ENCODE measurements around the gene NCAPD3. TPM values are rescaled to one million over a fixed set of nuclear protein-coding genes. Genes with fewer than 3 reads are reported as not detected.
A peak's percentile ranks its signal among the peaks of the same experiment; 100 is the strongest.

Gene NCAPD3
- total and polyA plus RNA-seq, 4 experiments from 2014 or later: 14.3 to 41.8 (median 27.3) TPM

- H3K4me3 ChIP-seq (ENCODE audit: low read length in 2 of 2): no peak overlapping the region
- no peak for DNase-seq
- peaks cover 0 to 2% (median 0%) of the 10 kb centered on the region in 8 donors for H3K9me3 Mint-ChIP-seq
- H3K9me3 ChIP-seq (ENCODE audit: control insufficient read depth in 1 of 2, low read length in 2 of 2): no peaks in the 10 kb centered on the region
- peaks cover 3 to 10% of the 10 kb centered on the region in 2 donors for H3K36me3 Mint-ChIP-seq
- POLR2A ChIA-PET (ENCODE audit: partially characterized antibody): no interaction called here
- CTCF ChIA-PET (ENCODE audit: partially characterized antibody): interaction anchor here (1.0 to 3.1 kb wide), 5 partner anchors 9 to 216 kb away, joined by 3 to 43 read pairs (median 6); no protein-coding TSS in a partner anchor
- H3K4me1 Mint-ChIP-seq: peaks cover 0 to 8% (median 5%) of the 10 kb centered on the region in 4 donors
- H3K27ac Mint-ChIP-seq: peak overlapping the region in 1 of 7 donors; percentile 4
- H3K36me3 ChIP-seq (ENCODE audit: insufficient read depth, low read length): no peaks in the 10 kb centered on the region
- H3K4me1 ChIP-seq (ENCODE audit: insufficient read depth, low read length): no peaks in the 10 kb centered on the region
- intact Hi-C loops (cut with micrococcal nuclease): no loop called here
- no peaks in the 10 kb centered on the region for H3K27me3 Mint-ChIP-seq
- H3K27me3 ChIP-seq (ENCODE audit: insufficient read depth, low read length): no peaks in the 10 kb centered on the region
- H3K4me3 Mint-ChIP-seq: no peak overlapping the region
- no peak overlapping the region for H3K27ac ChIP-seq (ENCODE audit: low read depth, low read length)
Observed at GRCh38 chr11:134140961-134141490, 82.7 kb downstream of the NCAPD3 start.

- DNase-seq: peak; percentile 46 to 52 (median 50)
- ChIA-PET CTCF (ENCODE audit: partially characterized antibody) (interaction anchor here (0.7 to 3.1 kb wide), 10 partner anchors 10 to 216 kb away, joined by 3 to 43 read pairs (median 6); no protein-coding TSS in a partner anchor), POLR2A (ENCODE audit: partially characterized antibody) (interaction anchor here (1.2 kb wide), 1 partner anchor 211 kb away, joined by 3 read pairs; no protein-coding TSS in a partner anchor)
- Histone ChIP-seq H3K4me1 (ENCODE audit: insufficient read depth, low read length) (no peaks in the 10 kb centered on the region), H3K27me3 (ENCODE audit: insufficient read depth, low read length) (no peaks in the 10 kb centered on the region), H3K4me3 (ENCODE audit: low read length in 2 of 2) (no peak overlapping the region), H3K36me3 (ENCODE audit: insufficient read depth, low read length) (no peaks in the 10 kb centered on the region), H3K9me3 (ENCODE audit: control insufficient read depth in 1 of 2, low read length in 2 of 2) (no peaks in the 10 kb centered on the region), H3K27ac (ENCODE audit: low read depth, low read length) (no peak overlapping the region)
- Mint-ChIP-seq H3K9me3 (peaks cover 0 to 2% (median 0%) of the 10 kb centered on the region in 8 donors), H3K36me3 (peaks cover 3 to 4% of the 10 kb centered on the region in 2 donors), H3K27ac (no peak overlapping the region), H3K4me1 (peaks cover 0 to 8% (median 5%) of the 10 kb centered on the region in 4 donors), H3K4me3 (no peak overlapping the region), H3K27me3 (no peaks in the 10 kb centered on the region)
- intact Hi-C loops (cut with micrococcal nuclease): loop anchor here (1.0 kb wide), 2 partner anchors 90 to 195 kb away; no protein-coding TSS in a partner anchor
Observed at GRCh38 chr11:134139873-134140331, 83.9 kb downstream of the NCAPD3 start.

DNA sequence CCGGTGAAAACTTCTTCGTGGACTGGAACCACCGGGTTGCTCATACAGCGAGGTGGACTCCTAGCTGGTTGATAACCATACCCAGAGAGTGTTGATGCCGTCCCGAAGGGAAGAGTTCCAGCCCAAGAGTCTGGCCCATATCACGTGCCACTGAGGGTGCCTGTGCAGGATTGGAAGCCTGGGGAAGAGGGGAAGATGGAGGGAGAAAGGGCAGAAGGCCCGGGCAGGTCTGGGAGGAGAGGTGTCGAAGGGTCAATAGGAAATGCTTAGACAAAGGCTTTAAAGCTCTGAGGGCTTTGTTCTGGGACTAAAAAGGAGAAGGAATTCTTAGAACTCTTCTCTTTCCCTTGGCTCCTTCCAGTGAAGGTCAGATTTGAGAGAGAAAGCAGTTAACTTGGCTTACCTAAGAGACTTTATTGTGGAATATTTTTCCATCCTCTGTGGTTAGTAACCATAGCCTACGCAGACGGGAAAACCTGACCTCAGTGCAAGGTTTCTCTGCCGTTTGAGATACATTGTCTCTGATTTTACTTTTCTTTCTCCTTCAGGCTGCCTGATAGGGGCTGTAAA lies 84.4 kb downstream of the NCAPD3 start:
- Mint-ChIP-seq H3K4me3 (no peak overlapping the region), H3K4me1 (peaks cover 0 to 8% (median 5%) of the 10 kb centered on the region in 4 donors), H3K9me3 (peaks cover 0 to 3% (median 0%) of the 10 kb centered on the region in 8 donors), H3K27ac (peak overlapping the region in 2 of 7 donors; percentile 52 to 75), H3K27me3 (no peaks in the 10 kb centered on the region), H3K36me3 (peaks cover 3% of the 10 kb centered on the region in 2 donors)
- H3K9me3 ChIP-seq (ENCODE audit: control insufficient read depth in 1 of 2, low read length in 2 of 2): no peaks in the 10 kb centered on the region
- POLR2A ChIA-PET (ENCODE audit: partially characterized antibody): interaction anchor here (1.2 kb wide), 1 partner anchor 211 kb away, joined by 3 read pairs; no protein-coding TSS in a partner anchor
- H3K27me3 ChIP-seq (ENCODE audit: insufficient read depth, low read length): no peaks in the 10 kb centered on the region
- no peak overlapping the region for H3K27ac ChIP-seq (ENCODE audit: low read depth, low read length)
- H3K4me1 ChIP-seq (ENCODE audit: insufficient read depth, low read length): no peaks in the 10 kb centered on the region
- no peak overlapping the region for H3K4me3 ChIP-seq (ENCODE audit: low read length in 2 of 2)
- CTCF ChIA-PET (ENCODE audit: partially characterized antibody): interaction anchor here (0.9 to 3.1 kb wide), 14 partner anchors 9 to 232 kb away, joined by 3 to 43 read pairs (median 4); no protein-coding TSS in a partner anchor
- DNase-seq: no peak
- intact Hi-C loops (cut with micrococcal nuclease): loop anchor here (1.0 kb wide), 2 partner anchors 89 to 194 kb away; no protein-coding TSS in a partner anchor
- H3K36me3 ChIP-seq (ENCODE audit: insufficient read depth, low read length): no peaks in the 10 kb centered on the region

- Histone ChIP-seq H3K27ac (ENCODE audit: low read depth, low read length) (no peak overlapping the region), H3K4me1 (ENCODE audit: insufficient read depth, low read length) (no peaks in the 10 kb centered on the region), H3K9me3 (ENCODE audit: control insufficient read depth in 1 of 2, low read length in 2 of 2) (no peaks in the 10 kb centered on the region), H3K36me3 (ENCODE audit: insufficient read depth, low read length) (no peaks in the 10 kb centered on the region), H3K4me3 (ENCODE audit: low read length in 2 of 2) (no peak overlapping the region), H3K27me3 (ENCODE audit: insufficient read depth, low read length) (no peaks in the 10 kb centered on the region)
- Mint-ChIP-seq H3K9me3 (peaks cover 0 to 10% (median 4%) of the 10 kb centered on the region in 8 donors), H3K4me1 (peaks cover 0 to 8% (median 3%) of the 10 kb centered on the region in 4 donors), H3K27me3 (no peaks in the 10 kb centered on the region), H3K4me3 (no peak overlapping the region), H3K27ac (no peak overlapping the region), H3K36me3 (peaks cover 1 to 3% of the 10 kb centered on the region in 2 donors)
- ChIA-PET CTCF (ENCODE audit: partially characterized antibody) (interaction anchor here (0.9 to 3.1 kb wide), 8 partner anchors 8 to 213 kb away, joined by 3 to 43 read pairs (median 6); no protein-coding TSS in a partner anchor), POLR2A (ENCODE audit: partially characterized antibody) (no interaction called here)
- DNase-seq: no peak
- intact Hi-C loops (cut with micrococcal nuclease): no loop called here
Observed at GRCh38 chr11:134138376-134138775, 85.4 kb downstream of the NCAPD3 start.

DNA sequence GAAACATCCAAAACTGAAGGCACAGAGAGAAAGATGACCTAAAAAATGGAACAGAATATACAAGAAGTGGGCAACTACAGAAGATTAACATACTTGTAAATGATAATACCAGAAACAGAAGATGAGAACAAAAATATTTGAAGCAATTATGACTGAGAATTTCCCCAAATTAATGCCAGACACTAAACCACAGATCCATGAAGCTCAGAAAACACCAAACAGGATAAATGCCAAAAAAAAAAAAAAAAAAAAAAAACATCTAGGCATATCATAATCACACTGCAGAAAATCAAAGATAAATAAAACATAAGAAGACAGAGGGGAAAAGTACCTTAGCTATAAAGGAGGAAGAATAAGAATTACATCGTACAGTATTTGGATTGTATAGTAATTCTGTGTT lies 89.6 kb downstream of the NCAPD3 start:
- intact Hi-C loops (cut with micrococcal nuclease): no loop called here
- no peaks in the 10 kb centered on the region for H3K36me3 ChIP-seq (ENCODE audit: insufficient read depth, low read length)
- DNase-seq: no peak
- no peak overlapping the region for H3K27ac Mint-ChIP-seq
- no peak overlapping the region for H3K4me3 Mint-ChIP-seq
- POLR2A ChIA-PET (ENCODE audit: partially characterized antibody): no interaction called here
- H3K9me3 Mint-ChIP-seq: peaks cover 0 to 43% (median 28%) of the 10 kb centered on the region in 8 donors
- no peaks in the 10 kb centered on the region for H3K27me3 ChIP-seq (ENCODE audit: insufficient read depth, low read length)
- H3K4me1 Mint-ChIP-seq: peaks cover 0 to 2% (median under 1%) of the 10 kb centered on the region in 4 donors
- H3K4me1 ChIP-seq (ENCODE audit: insufficient read depth, low read length): no peaks in the 10 kb centered on the region
- peaks cover 10 to 20% of the 10 kb centered on the region in 2 donors for H3K36me3 Mint-ChIP-seq
- CTCF ChIA-PET (ENCODE audit: partially characterized antibody): interaction anchor here (0.7 to 3.7 kb wide), 2 partner anchors 9 to 83 kb away, joined by 4 to 23 read pairs; no protein-coding TSS in a partner anchor
- H3K9me3 ChIP-seq (ENCODE audit: control insufficient read depth in 1 of 2, low read length in 2 of 2): peaks cover 0 to 8% of the 10 kb centered on the region in 2 donors
- no peaks in the 10 kb centered on the region for H3K27me3 Mint-ChIP-seq
- H3K27ac ChIP-seq (ENCODE audit: low read depth, low read length): no peak overlapping the region
- no peak overlapping the region for H3K4me3 ChIP-seq (ENCODE audit: low read length in 2 of 2)

GRCh38 chr11:134132808-134133207 lies 91.0 kb downstream of the NCAPD3 start:
- intact Hi-C loops (cut with micrococcal nuclease): no loop called here
- H3K9me3 Mint-ChIP-seq: peaks cover 0 to 43% (median 28%) of the 10 kb centered on the region in 8 donors
- POLR2A ChIA-PET (ENCODE audit: partially characterized antibody): no interaction called here

DNA sequence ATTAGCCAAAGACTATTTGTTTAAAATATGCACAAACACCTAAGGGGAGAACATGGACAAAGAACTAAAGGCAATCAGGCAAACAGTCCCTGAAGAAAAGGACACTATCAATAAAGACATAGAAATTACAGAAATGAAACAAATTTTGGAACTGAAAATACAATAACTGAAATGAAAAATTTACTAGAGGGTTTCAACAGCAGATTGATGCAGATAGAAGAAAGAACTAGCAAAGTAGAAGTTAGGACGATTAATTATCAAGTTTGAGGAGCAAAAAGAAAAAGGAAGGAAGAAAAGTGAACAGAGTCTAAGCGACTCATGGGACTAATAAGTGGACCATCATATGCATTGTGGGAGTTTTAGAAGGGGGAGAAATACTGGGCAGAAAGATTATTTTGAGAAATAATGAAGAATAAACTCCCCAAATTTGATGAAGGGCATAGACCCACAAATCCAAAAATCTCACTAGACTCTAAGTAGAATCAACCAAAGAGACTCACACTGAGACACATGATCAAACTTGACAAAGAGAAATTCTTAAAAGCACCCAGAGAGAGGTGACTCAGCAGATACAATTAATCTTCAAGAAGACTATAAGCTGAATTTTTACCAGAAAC lies 92.0 kb downstream of the NCAPD3 start:
- Histone ChIP-seq H3K36me3 (ENCODE audit: insufficient read depth, low read length) (no peaks in the 10 kb centered on the region), H3K27ac (ENCODE audit: low read depth, low read length) (no peak overlapping the region), H3K27me3 (ENCODE audit: insufficient read depth, low read length) (no peaks in the 10 kb centered on the region), H3K4me3 (ENCODE audit: low read length in 2 of 2) (no peak overlapping the region), H3K4me1 (ENCODE audit: insufficient read depth, low read length) (no peaks in the 10 kb centered on the region), H3K9me3 (ENCODE audit: control insufficient read depth in 1 of 2, low read length in 2 of 2) (peaks cover 0 to 8% of the 10 kb centered on the region in 2 donors)
- no peak overlapping the region for H3K27ac Mint-ChIP-seq
- no peak for DNase-seq
- no peaks in the 10 kb centered on the region for H3K4me1 Mint-ChIP-seq
- intact Hi-C loops (cut with micrococcal nuclease): no loop called here
- ChIA-PET POLR2A (ENCODE audit: partially characterized antibody) (no interaction called here), CTCF (ENCODE audit: partially characterized antibody) (no interaction called here)
- peaks cover 0 to 43% (median 28%) of the 10 kb centered on the region in 8 donors for H3K9me3 Mint-ChIP-seq
- H3K4me3 Mint-ChIP-seq: no peak overlapping the region
- peaks cover 0 to 3% of the 10 kb centered on the region in 2 donors for H3K27me3 Mint-ChIP-seq
- peaks cover 10 to 20% of the 10 kb centered on the region in 2 donors for H3K36me3 Mint-ChIP-seq

More at GRCh38 chr11:134132808-134133207, 91.0 kb downstream of the NCAPD3 start:
- Mint-ChIP-seq H3K4me1 (no peaks in the 10 kb centered on the region), H3K27me3 (no peaks in the 10 kb centered on the region), H3K4me3 (no peak overlapping the region), H3K36me3 (peaks cover 10 to 20% of the 10 kb centered on the region in 2 donors), H3K27ac (no peak overlapping the region)
- Histone ChIP-seq H3K4me3 (ENCODE audit: low read length in 2 of 2) (no peak overlapping the region), H3K4me1 (ENCODE audit: insufficient read depth, low read length) (no peaks in the 10 kb centered on the region), H3K9me3 (ENCODE audit: control insufficient read depth in 1 of 2, low read length in 2 of 2) (peaks cover 0 to 8% of the 10 kb centered on the region in 2 donors), H3K27me3 (ENCODE audit: insufficient read depth, low read length) (no peaks in the 10 kb centered on the region), H3K27ac (ENCODE audit: low read depth, low read length) (no peak overlapping the region), H3K36me3 (ENCODE audit: insufficient read depth, low read length) (no peaks in the 10 kb centered on the region)
- no peak for DNase-seq
- CTCF ChIA-PET (ENCODE audit: partially characterized antibody): no interaction called here
